Measurements from ENCODE around the gene LMOD1.

Gene LMOD1

DNA sequence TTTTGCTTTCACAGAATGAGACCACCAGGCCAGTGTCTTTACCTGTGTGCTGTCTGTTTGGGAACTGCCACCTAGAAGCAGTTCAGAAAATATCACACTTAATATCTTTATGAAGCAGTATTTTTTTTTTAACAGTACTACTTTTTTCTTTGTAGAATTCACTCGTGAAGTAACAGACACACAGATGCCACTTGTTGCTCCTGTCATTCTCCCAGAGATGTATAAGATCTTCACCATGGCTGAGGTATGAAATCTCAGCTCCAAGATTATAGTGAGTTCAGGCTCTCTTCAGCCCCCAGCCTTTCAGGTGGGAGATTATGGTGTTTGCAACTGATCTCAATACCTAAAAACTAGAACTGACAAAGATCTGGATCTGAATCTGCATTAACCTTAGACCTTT is 94.4 kb downstream of the LMOD1 start:
- no peak for DNase-seq

GRCh38 chr1:201850053-201850397 is 96.3 kb downstream of the LMOD1 start:
- no peak for DNase-seq

GRCh38 chr1:201849372-201850052 is 96.8 kb downstream of the LMOD1 start:
- DNase-seq = no peak

DNA sequence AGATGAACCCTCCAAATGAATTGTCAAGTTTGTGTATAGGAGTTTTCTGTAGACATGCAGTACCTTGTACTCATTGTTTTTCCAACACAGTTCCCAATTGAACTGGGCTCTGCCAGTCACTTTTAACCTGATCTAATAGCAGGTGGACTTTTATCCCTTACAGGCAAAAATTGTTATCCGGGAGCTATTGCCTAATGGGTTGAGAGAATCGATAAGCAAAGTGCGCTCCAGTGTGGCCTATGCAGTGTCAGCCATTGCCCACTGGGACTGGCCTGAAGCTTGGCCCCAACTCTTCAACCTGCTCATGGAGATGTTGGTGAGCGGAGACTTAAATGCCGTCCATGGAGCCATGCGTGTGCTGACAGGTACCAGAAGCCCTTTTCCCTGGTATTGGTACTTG is 98.1 kb downstream of the LMOD1 start:
- no peak for DNase-seq

DNA sequence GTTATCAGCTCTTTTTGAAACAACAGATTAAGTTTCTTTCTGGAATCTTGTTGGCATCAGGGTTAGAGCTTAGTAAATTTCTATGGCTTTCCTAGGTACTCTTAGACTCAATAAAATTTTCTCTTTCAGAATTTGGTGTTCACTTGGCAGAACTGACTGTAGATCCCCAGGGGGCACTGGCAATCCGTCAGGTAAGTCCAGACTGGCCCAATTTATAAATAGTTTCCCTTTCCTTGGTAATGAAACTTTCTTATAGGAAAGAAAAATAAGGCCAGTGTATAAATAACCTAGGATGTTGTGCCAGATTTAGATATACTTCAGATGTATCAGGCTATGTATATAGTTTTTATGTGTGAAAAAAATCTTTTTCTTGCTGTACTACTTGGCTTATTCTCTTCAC is 99.2 kb downstream of the LMOD1 start:
- no peak for DNase-seq

Measured in NCI-H1694 (cell line).